Esophagus muscularis mucosa (tissue), 4 donors: Measurements from ENCODE around the gene TIMMDC1. TPM values are rescaled to one million over a fixed set of nuclear protein-coding genes. Genes with fewer than 3 reads are reported as not detected.

Experiments
- DNase-seq: peaks from one replicate; pipeline ENCODE4 v3.0.0-alpha.2; 2017; ENCODE audit errors: extremely low spot score
- H3K27ac ChIP-seq, 4 donors: fragments of 200-600 bp; sonication (generic); replicated peaks in 1 of 4; 1 replicate in 3 of 4; 2 replicates in 1 of 4; pipeline ENCODE4 v1.5.1; 2016 to 2019; ENCODE audit warnings: mild to moderate bottlenecking in 1 of 4
- H3K27me3 ChIP-seq, 4 donors: fragments of 200-600 bp; sonication (generic); one replicate each; pipeline versions ENCODE4 v1.5.1 to v1.6.0; 2016 to 2019
- H3K36me3 ChIP-seq, 4 donors: fragments of 200-600 bp; sonication (generic); one replicate each; pipeline ENCODE4 v1.5.1; 2016 to 2019
- H3K4me1 ChIP-seq, 4 donors: fragments of 200-600 bp; sonication (generic); one replicate each; pipeline ENCODE4 v1.5.1; 2016 to 2019
- H3K4me3 ChIP-seq, 4 donors: fragments of 200-600 bp; sonication (generic); 1 replicate in 2 of 4; 2 replicates in 2 of 4; pipeline ENCODE4 v1.5.1; 2016 to 2019; ENCODE audit warnings: mild to moderate bottlenecking in 4 of 4, moderate library complexity in 1 of 4
- H3K9me3 ChIP-seq, 4 donors: fragments of 200-600 bp; sonication (generic); 1 replicate in 3 of 4; 2 replicates in 1 of 4; pipeline ENCODE4 v1.5.1; 2016 to 2019
- EP300 ChIP-seq: sonication (generic); formaldehyde crosslinking; IDR thresholded peaks from one replicate; pipeline ENCODE4 v1.6.1; 2017; ENCODE audit warnings: antibody characterized with exemption
- POLR2A ChIP-seq: fragments of 450-650 bp; IDR thresholded peaks from one replicate; pipeline ENCODE4 v1.6.1; 2017; ENCODE audit warnings: antibody characterized with exemption, moderate library complexity, mild to moderate bottlenecking, low read depth
- POLR2AphosphoS5 ChIP-seq, 2 donors: sonication (generic); formaldehyde crosslinking; IDR thresholded peaks; one replicate each; pipeline ENCODE4 v1.6.1; 2017; ENCODE audit warnings: antibody characterized with exemption in 2 of 2
- WGBS: methylation state at CpG from one replicate; pipeline ENCODE4 v1.1.5; 2018; 5-methylcytosine and 5-hydroxymethylcytosine counted together
- intact Hi-C: fragments of 100-400 bp; cut with DNase I; formaldehyde crosslinking; loops from one replicate; pipeline ENCODE4 v1.15.1; 2023
- total RNA-seq, 4 donors: library from RNA; depleted of rRNA; stranded (reverse); fragments of >200 nt; gene quantifications; one replicate each; pipeline versions ENCODE4 v1.1.0 to v1.2.1, GENCODE V29; 2016
- TF ChIP-seq, protein P1 (sequence below), 3 experiments: fragments of 200-600 bp in 2 of 3; fragments of 450-650 bp in 1 of 3; sonication (generic) in 2 of 3; IDR thresholded peaks; one replicate each; pipeline ENCODE4 v1.5.1; 2017 to 2019; ENCODE audit warnings: antibody characterized with exemption in 3 of 3, mild to moderate bottlenecking in 2 of 3, moderate library complexity in 1 of 3

TIMMDC1 gene
- total RNA-seq, 4 donors from 2014 or later = 45.7 to 63.9 (median 54.7) TPM

DNA sequence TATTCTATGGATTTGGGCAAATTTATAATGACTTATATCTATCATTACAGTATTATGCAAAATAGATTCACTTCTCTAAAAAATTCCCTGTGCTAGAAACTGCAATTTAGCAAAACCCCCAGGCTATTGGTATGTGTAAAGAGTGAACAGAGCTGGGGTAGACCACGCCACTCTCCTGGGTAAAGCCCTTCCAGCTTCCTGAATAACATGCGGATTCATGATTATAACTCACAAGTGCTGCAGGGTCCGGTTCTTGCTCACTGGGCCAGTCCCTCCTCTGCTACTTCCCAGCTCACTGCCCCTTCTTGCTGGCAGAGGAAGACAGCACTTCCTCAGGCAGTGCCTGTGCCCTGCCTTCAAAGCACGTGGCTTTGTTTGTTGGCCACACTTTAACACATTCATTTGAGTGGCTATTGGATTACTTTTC is 57.0 kb downstream of the TIMMDC1 start:
- no peak overlapping the region for H3K27ac ChIP-seq
- H3K36me3 ChIP-seq = no peaks in the 10 kb centered on the region
- 45% methylated on average over 4 of the region's 4 CpGs for WGBS
- TF ChIP-seq EP300 (no peak), POLR2AphosphoS5 (IDR thresholded peaks at IDR 0.05) (peak in 1 of 2 donors; percentile 10)
- TF ChIP-seq, protein P1, sequence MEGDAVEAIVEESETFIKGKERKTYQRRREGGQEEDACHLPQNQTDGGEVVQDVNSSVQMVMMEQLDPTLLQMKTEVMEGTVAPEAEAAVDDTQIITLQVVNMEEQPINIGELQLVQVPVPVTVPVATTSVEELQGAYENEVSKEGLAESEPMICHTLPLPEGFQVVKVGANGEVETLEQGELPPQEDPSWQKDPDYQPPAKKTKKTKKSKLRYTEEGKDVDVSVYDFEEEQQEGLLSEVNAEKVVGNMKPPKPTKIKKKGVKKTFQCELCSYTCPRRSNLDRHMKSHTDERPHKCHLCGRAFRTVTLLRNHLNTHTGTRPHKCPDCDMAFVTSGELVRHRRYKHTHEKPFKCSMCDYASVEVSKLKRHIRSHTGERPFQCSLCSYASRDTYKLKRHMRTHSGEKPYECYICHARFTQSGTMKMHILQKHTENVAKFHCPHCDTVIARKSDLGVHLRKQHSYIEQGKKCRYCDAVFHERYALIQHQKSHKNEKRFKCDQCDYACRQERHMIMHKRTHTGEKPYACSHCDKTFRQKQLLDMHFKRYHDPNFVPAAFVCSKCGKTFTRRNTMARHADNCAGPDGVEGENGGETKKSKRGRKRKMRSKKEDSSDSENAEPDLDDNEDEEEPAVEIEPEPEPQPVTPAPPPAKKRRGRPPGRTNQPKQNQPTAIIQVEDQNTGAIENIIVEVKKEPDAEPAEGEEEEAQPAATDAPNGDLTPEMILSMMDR (IDR thresholded peaks at IDR 0.05) = no peak
- DNase-seq = no peak
- H3K9me3 ChIP-seq = no peaks in the 10 kb centered on the region
- no peaks in the 10 kb centered on the region for H3K4me1 ChIP-seq
- H3K27me3 ChIP-seq = no peaks in the 10 kb centered on the region
- no peak overlapping the region for H3K4me3 ChIP-seq
- intact Hi-C loops = no loop called here

DNA sequence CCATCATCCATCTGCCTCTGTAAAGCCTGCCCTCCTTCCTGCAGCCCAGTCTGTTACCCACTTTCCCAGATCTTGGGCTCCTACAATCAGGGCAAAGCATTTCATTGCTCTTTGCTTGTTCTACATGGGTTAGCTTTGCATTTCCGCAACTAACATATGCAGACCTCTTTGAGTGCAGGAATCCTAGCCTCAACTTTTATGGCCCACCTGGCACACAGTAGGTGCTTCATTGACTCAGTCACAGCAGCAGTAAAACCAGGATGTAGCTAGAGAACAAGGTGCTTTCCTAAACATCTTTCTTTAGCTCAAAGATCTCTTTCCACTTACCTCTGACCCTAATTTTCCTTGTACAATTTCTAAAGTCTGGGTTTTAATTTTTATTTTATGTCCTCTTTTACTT is 57.6 kb downstream of the TIMMDC1 start:
- Histone ChIP-seq H3K27ac (no peak overlapping the region), H3K4me1 (no peaks in the 10 kb centered on the region), H3K27me3 (no peaks in the 10 kb centered on the region), H3K9me3 (no peaks in the 10 kb centered on the region), H3K36me3 (no peaks in the 10 kb centered on the region), H3K4me3 (no peak overlapping the region)
- DNase-seq = no peak
- TF ChIP-seq EP300 (no peak), POLR2A (no peak), POLR2AphosphoS5 (IDR thresholded peaks at IDR 0.05) (no peak)
- TF ChIP-seq, protein P1 (IDR thresholded peaks at IDR 0.05) = no peak
- WGBS = no CpG with 5 or more reads among the region's 1 CpG
- intact Hi-C loops = no loop called here

DNA sequence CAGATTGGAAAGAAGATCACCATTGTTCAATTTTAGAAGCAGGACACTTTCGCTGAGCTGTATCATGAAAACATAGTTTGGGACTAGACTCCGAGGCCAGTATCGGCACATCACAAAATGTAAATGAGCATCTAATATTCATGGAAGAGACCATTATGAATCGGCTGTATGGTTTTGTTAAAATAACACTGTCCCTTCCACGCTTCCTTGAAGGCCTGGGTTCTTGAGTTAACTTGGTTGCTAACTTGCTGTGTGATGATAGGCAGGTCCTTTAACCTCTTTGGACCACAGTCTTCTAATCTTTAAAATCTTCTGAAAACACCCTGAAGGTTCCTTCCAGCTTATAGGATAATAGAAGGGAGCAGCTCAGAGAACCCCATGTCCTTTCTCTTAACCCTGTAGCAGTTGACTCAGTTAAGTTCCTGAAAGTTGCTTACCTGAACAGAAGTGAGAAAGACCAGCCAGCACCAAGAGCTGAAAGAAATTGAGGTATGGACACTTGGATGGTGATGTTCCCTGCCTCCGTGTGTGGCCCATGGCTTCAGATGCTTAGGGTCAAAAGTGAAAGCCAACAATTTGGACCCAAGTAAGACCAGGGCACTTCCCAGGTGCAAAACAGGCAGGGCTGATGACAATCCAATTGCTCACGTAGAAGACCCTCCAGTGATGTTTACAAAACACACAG is 59.0 kb downstream of the TIMMDC1 start:
- H3K27ac ChIP-seq = no peak overlapping the region
- no peaks in the 10 kb centered on the region for H3K36me3 ChIP-seq
- peaks cover 0 to 2% (median 0%) of the 10 kb centered on the region in 4 donors for H3K4me1 ChIP-seq
- H3K9me3 ChIP-seq = no peaks in the 10 kb centered on the region
- 96% methylated on average over 7 of the region's 7 CpGs for WGBS
- intact Hi-C loops = no loop called here
- TF ChIP-seq, protein P1 (IDR thresholded peaks at IDR 0.05) = no peak
- no peak for TF ChIP-seq POLR2AphosphoS5 (IDR thresholded peaks at IDR 0.05)
- no peak for TF ChIP-seq EP300
- TF ChIP-seq POLR2A = no peak
- no peaks in the 10 kb centered on the region for H3K27me3 ChIP-seq
- no peak overlapping the region for H3K4me3 ChIP-seq
- no peak for DNase-seq

DNA sequence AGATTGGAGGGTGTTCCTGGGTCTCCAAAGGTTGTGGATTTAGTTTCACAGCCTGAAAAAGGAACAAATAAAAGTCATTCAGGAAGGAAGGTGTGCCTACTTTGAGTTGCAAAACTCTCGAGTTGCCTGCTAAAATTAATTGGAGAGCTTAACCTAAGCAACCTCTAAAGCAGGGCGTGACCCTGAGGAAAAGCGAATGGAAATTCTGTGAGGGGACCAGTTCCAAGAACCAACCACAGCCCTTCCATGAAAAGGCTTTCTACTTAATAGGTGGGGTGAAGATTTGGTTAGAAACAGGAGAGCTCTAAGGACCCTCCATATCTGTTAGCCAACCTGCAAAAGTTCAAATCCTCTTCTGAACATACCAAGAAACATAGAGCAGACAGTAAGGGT is 59.5 kb downstream of the TIMMDC1 start:
- DNase-seq = no peak
- TF ChIP-seq, protein P1 (IDR thresholded peaks at IDR 0.05) = no peak
- TF ChIP-seq POLR2AphosphoS5 (IDR thresholded peaks at IDR 0.05) (no peak), EP300 (no peak), POLR2A (no peak)
- intact Hi-C loops = no loop called here
- no peak overlapping the region for H3K4me3 ChIP-seq
- no peaks in the 10 kb centered on the region for H3K27me3 ChIP-seq
- H3K4me1 ChIP-seq = peaks cover 0 to 5% (median 0%) of the 10 kb centered on the region in 4 donors
- no peaks in the 10 kb centered on the region for H3K9me3 ChIP-seq
- no peak overlapping the region for H3K27ac ChIP-seq
- H3K36me3 ChIP-seq = no peaks in the 10 kb centered on the region
- WGBS = 78% methylated on average over 3 of the region's 3 CpGs
